H9 (cell line): ENCODE results near the gene SDR9C7. TPM values are rescaled to one million over a fixed set of nuclear protein-coding genes. Genes with fewer than 3 reads are reported as not detected.

Source experiments
- DNase-seq: peaks from one replicate; pipeline ENCODE4 v3.0.0-alpha.2; 2017
- H2AFZ ChIP-seq: one replicate; pipeline ENCODE4 v1.6.1; 2013; ENCODE audit warnings: mild to moderate bottlenecking, low read length, control low read depth, moderate library complexity
- H2AK5ac ChIP-seq: 2 replicates; pipeline ENCODE4 v1.6.1; 2013; ENCODE audit warnings: low read length, control low read depth, mixed read lengths; ENCODE audit not compliant: insufficient read length
- H2BK120ac ChIP-seq: one replicate; pipeline ENCODE4 v1.6.1; 2013; ENCODE audit warnings: low read depth, mild to moderate bottlenecking, low read length, control low read depth, inconsistent platforms; ENCODE audit not compliant: poor library complexity, severe bottlenecking
- H2BK12ac ChIP-seq: 2 replicates; pipeline ENCODE4 v1.6.1; 2013; ENCODE audit warnings: low read length, control low read depth, mixed read lengths, low read depth; ENCODE audit not compliant: insufficient read length
- H2BK15ac ChIP-seq: 2 replicates; pipeline ENCODE4 v1.6.1; 2013; ENCODE audit warnings: low read depth, low read length, control low read depth
- H2BK20ac ChIP-seq: one replicate; pipeline ENCODE4 v1.6.1; 2013; ENCODE audit warnings: low read depth, mild to moderate bottlenecking, low read length, control low read depth, inconsistent platforms; ENCODE audit not compliant: poor library complexity, severe bottlenecking
- H2BK5ac ChIP-seq: 2 replicates; pipeline ENCODE4 v1.6.1; 2013; ENCODE audit warnings: low read length, control low read depth, mixed read lengths; ENCODE audit not compliant: insufficient read length
- H3K14ac ChIP-seq: 2 replicates; pipeline ENCODE4 v1.6.1; 2013; ENCODE audit warnings: low read length, control low read depth; ENCODE audit not compliant: insufficient read depth
- H3K18ac ChIP-seq: 2 replicates; pipeline ENCODE4 v1.6.1; 2013; ENCODE audit warnings: low read depth, mild to moderate bottlenecking, mixed read lengths, low read length, control low read depth; ENCODE audit not compliant: insufficient read length
- H3K23ac ChIP-seq: 2 replicates; pipeline ENCODE4 v1.6.1; 2013; ENCODE audit warnings: low read length, control low read depth, mixed read lengths, low read depth; ENCODE audit not compliant: insufficient read length
- H3K23me2 ChIP-seq: 2 replicates; pipeline ENCODE4 v1.6.1; 2013; ENCODE audit warnings: low read depth, mild to moderate bottlenecking, mixed read lengths, low read length, control low read depth; ENCODE audit not compliant: insufficient read length, poor library complexity, severe bottlenecking
- H3K27ac ChIP-seq: 2 replicates; pipeline ENCODE4 v1.5.1; 2013; ENCODE audit warnings: low read length, control low read depth, mixed read lengths, low read depth; ENCODE audit not compliant: insufficient read length
- H3K27me3 ChIP-seq: 2 replicates; pipeline ENCODE4 v1.6.1; 2013; ENCODE audit warnings: low read length, control low read depth, inconsistent platforms; ENCODE audit not compliant: insufficient read depth
- H3K4ac ChIP-seq: 2 replicates; pipeline ENCODE4 v1.6.1; 2013; ENCODE audit warnings: low read depth, mild to moderate bottlenecking, control low read depth, inconsistent platforms, low read length, moderate library complexity
- H3K4me1 ChIP-seq: 2 replicates; pipeline ENCODE4 v1.6.1; 2013; ENCODE audit warnings: low read length, control low read depth, inconsistent platforms; ENCODE audit not compliant: insufficient read depth
- H3K4me2 ChIP-seq: 2 replicates; pipeline ENCODE4 v1.6.1; 2013; ENCODE audit warnings: low read length, control low read depth, mixed read lengths; ENCODE audit not compliant: insufficient read length, insufficient read depth
- H3K56ac ChIP-seq: 2 replicates; pipeline ENCODE4 v1.6.1; 2013; ENCODE audit warnings: low read depth, mild to moderate bottlenecking, mixed read lengths, low read length, control low read depth; ENCODE audit not compliant: insufficient read length
- H3K79me1 ChIP-seq: 2 replicates; pipeline ENCODE4 v1.6.1; 2013; ENCODE audit warnings: low read depth, mild to moderate bottlenecking, moderate library complexity, low read length, control low read depth, inconsistent platforms; ENCODE audit not compliant: insufficient read depth, poor library complexity, severe bottlenecking
- H3K79me2 ChIP-seq: 2 replicates; pipeline ENCODE4 v1.6.1; 2013; ENCODE audit warnings: low read length, control low read depth, inconsistent platforms; ENCODE audit not compliant: insufficient read depth
- H3K9ac ChIP-seq: 2 replicates; pipeline ENCODE4 v1.6.1; 2013; ENCODE audit warnings: low read length, control low read depth, mixed read lengths; ENCODE audit not compliant: insufficient read length; ENCODE audit errors: extremely low read depth
- H3K9me3 ChIP-seq: one replicate; pipeline ENCODE4 v1.6.1; 2013; ENCODE audit warnings: low read depth, low read length, inconsistent platforms; ENCODE audit not compliant: control insufficient read depth
- H3T11ph ChIP-seq: one replicate; pipeline ENCODE4 v1.6.1; 2013; ENCODE audit warnings: mild to moderate bottlenecking, low read length, control low read depth, inconsistent platforms
- H4K20me1 ChIP-seq: one replicate; pipeline ENCODE4 v1.6.1; 2013; ENCODE audit not compliant: control insufficient read depth, insufficient read length, insufficient read depth
- H4K5ac ChIP-seq: 2 replicates; pipeline ENCODE4 v1.6.1; 2013; ENCODE audit warnings: low read depth, mild to moderate bottlenecking, mixed read lengths, low read length, control low read depth; ENCODE audit not compliant: insufficient read length
- H4K8ac ChIP-seq: replicated peaks from 2 replicates; pipeline ENCODE4 v1.6.1; 2013; ENCODE audit warnings: low read length, control low read depth, mixed read lengths, low read depth; ENCODE audit not compliant: insufficient read length
- H4K91ac ChIP-seq: 2 replicates; pipeline ENCODE4 v1.6.1; 2013; ENCODE audit warnings: low read depth, mild to moderate bottlenecking, moderate library complexity, mixed read lengths, low read length, control low read depth; ENCODE audit not compliant: insufficient read length
- H3K27ac Mint-ChIP-seq, 3 experiments: 2 replicates in 2 of 3; 3 replicates in 1 of 3; pipeline ENCODE4 v1.8.0; 2020 to 2021; ENCODE audit warnings: mixed read lengths in 3 of 3, mild to moderate bottlenecking in 1 of 3, moderate library complexity in 1 of 3
- H3K27me3 Mint-ChIP-seq: 2 replicates; pipeline ENCODE4 v1.8.0; 2021; ENCODE audit warnings: low read depth, mild to moderate bottlenecking, moderate library complexity, mixed read lengths
- H3K36me3 Mint-ChIP-seq, 3 experiments: 2 replicates in 2 of 3; 3 replicates in 1 of 3; pipeline ENCODE4 v1.8.0; 2020 to 2021; ENCODE audit warnings: low read depth in 3 of 3, mixed read lengths in 3 of 3; ENCODE audit not compliant: insufficient read depth in 1 of 3
- H3K4me1 Mint-ChIP-seq, 2 experiments: 2 replicates each; pipeline ENCODE4 v1.8.0; 2020; ENCODE audit warnings: mixed read lengths in 2 of 2
- H3K4me3 Mint-ChIP-seq, 2 experiments: 2 replicates in 1 of 2; 3 replicates in 1 of 2; pipeline ENCODE4 v1.8.0; 2020 to 2021; ENCODE audit warnings: mild to moderate bottlenecking in 2 of 2, mixed read lengths in 2 of 2, moderate library complexity in 1 of 2
- H3K9me3 Mint-ChIP-seq, 2 experiments: 2 replicates in 1 of 2; 3 replicates in 1 of 2; pipeline ENCODE4 v1.8.0; 2020; ENCODE audit warnings: mild to moderate bottlenecking in 2 of 2, mixed read lengths in 2 of 2, moderate library complexity in 1 of 2
- CTCF ChIP-seq: fragments of 200-600 bp; sonication (generic); conservative IDR thresholded peaks from 3 replicates; pipeline ENCODE4 v1.8.0; 2021; ENCODE audit warnings: antibody characterized with exemption, mild to moderate bottlenecking
- WGBS: extraction: QIAGEN DNeasy Blood & Tissue Kit; methylation state at CpG from one replicate; pipeline ENCODE4 v1.1.7; 2013; ENCODE audit warnings: missing lambda C conversion rate, low lambda C conversion rate, mixed read lengths; ENCODE audit not compliant: insufficient read length; ENCODE audit errors: extremely low coverage; 5-methylcytosine and 5-hydroxymethylcytosine counted together
- total RNA-seq: library from RNA; stranded (reverse); gene quantifications from 2 replicates; pipeline ENCODE4 v1.2.1, GENCODE V29; 2021

SDR9C7 gene
- total RNA-seq, 1 experiment from 2014 or later, result not detected

- Histone ChIP-seq H3K14ac (no peak overlapping the region), H3K23me2 (no peaks in the 10 kb centered on the region), H2AFZ (no peak overlapping the region), H3K4ac (no peak overlapping the region), H2BK12ac (no peak overlapping the region), H4K8ac (no peak overlapping the region), H4K5ac (no peak overlapping the region), H3K9ac (no peak overlapping the region), H2BK5ac (no peak overlapping the region), H3K79me1 (no peaks in the 10 kb centered on the region), H3K27me3 (no peaks in the 10 kb centered on the region), H3K4me2 (no peak overlapping the region), H3K9me3 (no peaks in the 10 kb centered on the region), H3K56ac (no peak overlapping the region), H3K23ac (no peak overlapping the region), H3K79me2 (no peaks in the 10 kb centered on the region; the same call in 1 of the 2 replicates), H3T11ph (no peak overlapping the region), H4K20me1 (no peaks in the 10 kb centered on the region), H3K4me1 (no peaks in the 10 kb centered on the region), H2BK15ac (no peak overlapping the region), H2AK5ac (no peak overlapping the region), H3K18ac (no peak overlapping the region), H2BK120ac (no peak overlapping the region), H4K91ac (no peak overlapping the region), H3K27ac (no peak overlapping the region), H2BK20ac (no peak overlapping the region)
- peak overlapping the region in 1 of 3 experiments; percentile 40; a peak in 1 of 7 replicates for H3K27ac Mint-ChIP-seq
- no peak overlapping the region for H3K4me3 Mint-ChIP-seq
- no peak for DNase-seq
- peaks cover 16 to 25% of the 10 kb centered on the region in 2 experiments; a peak in 4 of 5 replicates for H3K9me3 Mint-ChIP-seq
- H3K27me3 Mint-ChIP-seq, result peaks cover 4% of the 10 kb centered on the region
- H3K36me3 Mint-ChIP-seq, result peaks cover 1 to 4% (median 2%) of the 10 kb centered on the region in 3 experiments; a peak in 5 of 7 replicates
- H3K4me1 Mint-ChIP-seq, result no peaks in the 10 kb centered on the region
- no peak for TF ChIP-seq CTCF
- no CpG with 5 or more reads among the region's 2 CpGs for WGBS
Observed at GRCh38 chr12:56948881-56949280, 14.7 kb upstream of the SDR9C7 start.
